DOHH2 (cell line): Measurements from ENCODE around the gene TMEM132D.

Experiments used
- CTCF ChIP-seq: fragments of 200-600 bp; sonication (generic); IDR thresholded peaks from one replicate; pipeline ENCODE4 v1.5.1; 2014; ENCODE audit warnings: antibody characterized with exemption, mild to moderate bottlenecking, low read depth, low read length; ENCODE audit not compliant: poor library complexity, severe bottlenecking
- EZH2phosphoT487 ChIP-seq: fragments of 200-600 bp; sonication (generic); IDR thresholded peaks from 2 replicates; pipeline ENCODE4 v1.6.1; 2017; ENCODE audit warnings: borderline replicate concordance, mild to moderate bottlenecking, antibody characterized with exemption, low read length, moderate library complexity, mixed read lengths

GRCh38 chr12:129211862-129212630, 691.8 kb downstream of the TMEM132D start:
- TF ChIP-seq EZH2phosphoT487 (no peak), CTCF (no peak)
